Stimulated activated CD4-positive, alpha-beta T cell treated with anti-CD3 and anti-CD28 coated beads, Interleukin-1b, Interleukin-23, amount 100 ng/mL, for 1 hour (primary cell): Measurements from ENCODE around the gene ARL15.

Experiments used
- DNase-seq, 2 donors: peaks; one replicate each; pipeline ENCODE4 v3.0.0-alpha.2; 2020; ENCODE audit warnings: low read depth in 2 of 2

The ARL15 gene

GRCh38 chr5:54159153-54159892 is 151.1 kb downstream of the ARL15 start:
- DNase-seq = no peak

GRCh38 chr5:54156577-54156976 is 153.8 kb downstream of the ARL15 start:
- no peak for DNase-seq

DNA sequence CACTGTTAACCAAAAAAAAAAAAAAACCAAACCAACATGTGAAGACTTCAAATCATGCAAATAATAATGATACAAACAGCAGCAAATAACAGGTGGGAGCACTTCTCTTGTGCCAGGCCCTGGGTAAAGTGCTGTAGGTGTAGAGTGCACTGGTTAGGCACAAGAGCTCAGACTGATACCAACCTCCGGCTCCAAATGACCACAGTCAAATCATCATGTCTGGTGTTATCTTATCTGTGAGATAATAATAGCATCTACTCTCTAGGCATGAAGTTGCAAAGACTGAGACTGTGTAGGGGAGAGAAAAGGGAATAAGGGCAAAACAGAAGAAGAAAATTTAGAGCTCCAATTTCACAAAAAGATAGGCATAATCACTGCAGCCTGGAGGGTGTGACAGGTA is 159.5 kb downstream of the ARL15 start:
- DNase-seq = no peak

- DNase-seq = no peak
These were observed 161.5 kb downstream of the ARL15 start for GRCh38 chr5:54148858-54149257.

DNA sequence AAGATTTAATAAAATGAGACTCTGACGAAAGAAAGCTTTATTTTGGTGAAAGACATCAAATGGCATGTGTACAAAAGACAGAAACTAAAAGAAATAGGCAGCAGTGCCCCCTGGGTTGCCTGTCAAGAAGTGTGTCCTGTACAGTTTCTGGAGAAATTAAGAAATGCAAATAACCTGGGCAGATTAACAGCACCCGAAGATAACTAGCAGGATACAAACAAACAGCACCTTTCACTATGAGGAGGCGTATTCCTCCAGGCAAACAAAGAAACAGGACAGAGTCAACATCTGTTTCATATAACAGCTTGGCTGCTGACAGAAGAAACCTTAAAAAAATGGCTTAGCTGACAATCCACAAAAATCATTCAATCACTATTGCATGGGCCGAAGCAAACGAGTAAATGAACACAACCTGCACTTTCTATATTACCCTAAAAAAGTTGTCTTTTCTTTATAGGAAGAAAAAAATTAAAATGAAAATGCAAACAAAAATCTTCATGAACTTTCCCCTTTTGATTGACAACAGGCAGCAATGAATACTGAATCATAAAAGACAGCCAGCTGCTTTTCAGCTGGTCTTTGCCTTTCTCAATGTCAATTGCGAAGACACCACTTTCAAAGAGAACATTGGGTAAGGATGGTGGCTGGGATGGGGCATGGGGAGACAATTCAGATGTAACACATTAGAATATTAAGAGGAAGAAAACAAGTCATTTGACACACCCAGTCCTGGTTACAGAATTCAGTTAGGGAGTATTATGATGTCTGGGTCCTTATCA is 162.1 kb downstream of the ARL15 start:
- no peak for DNase-seq

GRCh38 chr5:54146916-54147315 is 163.5 kb downstream of the ARL15 start:
- DNase-seq = no peak

- no peak for DNase-seq
These were observed 164.0 kb downstream of the ARL15 start for GRCh38 chr5:54146390-54146789.

DNA sequence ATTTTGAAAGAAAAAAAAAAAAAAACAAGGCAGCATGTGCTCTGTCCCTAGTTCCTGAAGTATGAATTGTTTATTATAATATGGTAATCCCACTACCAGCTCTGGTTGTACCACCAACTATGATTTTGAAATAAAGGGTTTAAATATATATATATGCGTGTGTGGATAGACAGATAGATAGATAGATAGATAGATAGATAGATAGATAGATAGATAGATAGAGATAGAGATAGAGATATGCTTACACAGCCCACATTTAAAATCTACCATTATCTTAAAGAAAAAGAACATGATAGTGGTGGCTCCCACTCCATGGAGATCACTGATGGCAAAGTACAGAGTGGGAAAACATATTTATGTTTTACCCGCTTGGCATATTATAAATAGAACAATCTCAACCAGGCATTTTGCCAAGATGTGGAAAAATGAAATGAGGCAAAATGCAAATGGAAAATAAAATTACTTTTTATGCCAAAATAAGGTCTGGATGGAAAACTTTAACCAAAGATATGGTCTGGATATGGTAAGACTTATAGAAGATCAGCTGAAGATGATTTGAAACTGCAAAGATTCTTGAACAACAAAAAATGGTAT is 170.0 kb downstream of the ARL15 start:
- DNase-seq = no peak

GRCh38 chr5:54136516-54137440 is 173.6 kb downstream of the ARL15 start:
- no peak for DNase-seq

DNA sequence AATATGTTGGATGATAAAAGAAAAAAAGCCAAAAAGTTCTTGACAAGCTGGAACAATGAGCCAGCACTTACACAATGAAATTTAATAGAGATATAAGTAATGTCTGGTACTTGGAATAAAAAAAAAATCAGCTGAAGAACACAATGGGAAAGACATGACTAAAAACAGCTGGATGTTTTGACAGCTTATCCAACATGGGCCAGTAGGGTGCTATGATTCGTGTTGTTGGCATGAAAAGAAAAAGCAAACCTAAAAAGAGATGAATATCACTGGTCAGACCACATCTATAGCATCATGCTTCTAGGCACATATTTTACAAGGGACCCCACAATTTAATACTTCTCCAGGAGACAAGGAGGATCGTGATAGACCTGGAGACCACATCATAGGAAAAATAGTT is 175.3 kb downstream of the ARL15 start:
- DNase-seq = no peak

DNA sequence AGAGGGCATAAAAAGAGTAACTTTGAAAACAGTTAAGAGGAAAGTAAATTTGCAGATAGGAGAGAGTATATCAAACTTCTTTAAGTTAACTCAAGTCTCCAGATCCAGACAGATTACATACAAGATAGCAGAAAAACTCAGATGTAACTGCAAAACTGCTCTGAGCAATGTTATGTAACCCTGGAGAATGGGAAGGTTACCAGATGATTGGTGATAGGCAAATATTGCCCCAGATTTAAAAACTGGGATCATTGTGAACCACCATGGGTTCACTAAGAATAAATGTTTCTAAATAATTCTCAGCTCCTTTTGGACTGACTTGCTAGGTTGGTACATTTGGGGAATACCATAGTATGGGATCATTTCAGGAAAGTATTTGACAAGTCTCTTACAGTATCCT is 176.5 kb downstream of the ARL15 start:
- DNase-seq = no peak

DNA sequence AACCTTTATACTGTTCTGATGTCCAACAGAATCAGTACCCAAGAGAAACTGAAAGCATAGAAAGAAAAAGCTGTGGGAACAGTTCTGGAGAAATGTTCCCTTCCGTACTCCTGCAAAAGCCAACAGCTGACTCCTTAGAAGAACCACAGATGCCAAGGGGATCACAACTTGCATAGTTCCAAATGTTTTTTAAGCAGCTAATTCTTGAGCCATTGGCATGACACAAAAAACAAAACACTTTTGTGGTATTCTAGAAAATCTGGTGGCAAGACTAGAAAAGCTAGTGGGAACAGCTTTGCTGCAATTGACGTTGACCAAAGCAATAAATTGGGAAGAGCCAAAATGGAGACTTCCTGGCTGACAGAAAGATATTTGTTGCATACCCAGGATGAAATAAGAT is 189.9 kb downstream of the ARL15 start:
- no peak for DNase-seq

- DNase-seq = no peak
These were observed 192.4 kb downstream of the ARL15 start for GRCh38 chr5:54117957-54118356.

DNA sequence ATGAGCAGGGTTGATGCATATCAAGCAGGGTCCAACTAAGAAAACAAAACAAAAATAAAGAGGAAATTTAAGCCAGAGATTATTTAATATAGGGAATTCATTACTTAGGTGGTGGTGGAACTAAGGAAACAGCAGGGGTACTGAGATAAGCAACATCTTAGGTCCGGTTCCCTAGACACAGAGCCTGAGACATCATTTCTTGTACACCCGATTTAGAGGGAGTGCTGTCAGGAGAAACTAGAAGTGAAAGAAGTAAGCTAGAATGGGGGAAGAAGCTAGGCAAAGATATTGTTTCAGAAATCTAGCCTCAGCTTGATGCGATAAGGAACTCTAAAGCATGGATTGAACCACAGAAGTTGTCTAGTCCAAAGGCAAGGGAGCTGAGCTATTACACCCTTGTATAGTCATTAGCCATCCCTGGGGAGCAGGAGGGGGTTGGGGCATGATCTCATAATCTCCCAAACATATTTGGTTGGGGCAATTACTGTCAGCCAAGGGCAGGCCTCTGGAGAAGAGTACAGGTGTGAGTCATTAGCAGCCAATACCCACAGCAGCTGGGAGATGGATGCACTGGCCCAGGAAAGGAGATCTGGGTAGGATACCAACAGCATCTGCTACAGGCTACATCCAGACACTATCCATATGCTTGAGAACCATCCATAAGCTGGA is 194.5 kb downstream of the ARL15 start:
- no peak for DNase-seq

- no peak for DNase-seq
These were observed 197.3 kb downstream of the ARL15 start for GRCh38 chr5:54113060-54113459.

- DNase-seq = no peak
These were observed 200.6 kb downstream of the ARL15 start for GRCh38 chr5:54109626-54110330.

DNA sequence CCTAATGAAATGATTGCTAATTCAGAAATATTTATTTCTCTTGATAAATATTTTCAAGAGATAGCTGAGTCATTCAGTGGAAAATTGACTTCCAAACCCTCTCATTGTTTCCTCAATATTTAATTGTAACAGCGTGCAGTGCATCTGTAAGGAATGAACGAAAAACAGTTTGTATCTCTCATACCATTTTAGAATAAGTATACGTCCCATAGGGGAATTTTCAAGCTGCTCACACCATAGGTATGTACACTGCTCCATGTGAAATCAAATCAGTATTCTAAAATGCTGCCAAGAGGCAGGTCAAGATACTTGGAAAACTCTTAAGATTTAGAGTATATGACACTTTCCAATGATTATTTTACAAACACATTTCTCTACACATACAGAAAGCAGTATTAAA is 202.2 kb downstream of the ARL15 start:
- DNase-seq = no peak

GRCh38 chr5:54103871-54104270 is 206.5 kb downstream of the ARL15 start:
- no peak for DNase-seq

DNA sequence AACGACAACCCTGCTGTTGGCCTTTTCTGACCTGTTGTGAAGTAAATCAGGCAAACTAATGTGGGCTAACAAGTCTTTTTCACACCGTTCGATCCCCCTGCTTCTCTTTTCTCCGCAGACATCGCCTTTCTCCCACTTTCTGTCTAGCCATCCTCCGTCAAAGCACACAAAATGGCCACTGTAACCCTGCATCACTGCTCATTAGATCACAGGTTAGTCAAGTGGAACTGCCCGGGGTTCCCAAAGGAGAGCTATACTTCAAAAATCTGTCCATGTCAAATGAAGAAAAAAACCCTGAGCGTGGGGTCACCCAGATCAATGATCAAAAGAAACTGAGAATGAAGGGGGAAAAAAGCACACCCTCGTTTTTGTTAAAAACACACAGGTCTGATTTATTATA is 212.1 kb downstream of the ARL15 start:
- DNase-seq = no peak

DNA sequence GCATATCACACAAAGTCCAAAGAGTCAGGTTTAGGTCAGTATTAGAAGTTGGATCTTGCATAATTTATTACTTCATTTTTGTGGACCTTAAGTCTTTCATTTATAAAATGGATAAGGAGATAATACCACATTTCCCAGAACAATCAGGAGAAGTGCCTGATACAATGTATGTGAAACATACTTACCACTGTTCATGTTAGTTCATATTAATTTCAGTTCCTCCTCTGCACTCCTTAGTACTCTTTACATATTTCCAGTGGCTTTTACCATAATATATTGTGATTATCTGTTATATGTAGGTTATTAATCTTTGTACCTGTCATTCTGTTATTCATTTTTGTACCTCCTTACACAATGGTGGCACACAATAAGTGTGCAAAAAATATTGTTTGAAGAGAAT is 214.4 kb downstream of the ARL15 start:
- no peak for DNase-seq

DNA sequence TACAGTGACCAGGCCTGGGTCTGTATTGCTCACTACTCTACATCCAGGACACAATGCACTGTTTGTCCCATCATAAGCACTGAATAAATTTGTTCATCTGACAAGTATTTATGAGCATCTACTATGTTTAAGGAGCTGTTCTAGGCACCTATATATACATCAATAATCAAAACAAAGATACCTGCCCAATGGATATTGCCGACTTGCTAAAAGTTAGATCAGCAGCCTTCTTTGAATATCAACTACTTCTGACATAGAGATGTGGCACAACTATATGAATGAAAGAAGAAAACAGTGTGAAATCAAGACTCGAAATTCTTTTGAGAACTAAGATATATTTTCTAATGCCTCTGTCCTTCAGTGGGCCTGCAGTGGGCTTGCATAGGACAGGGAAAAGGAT is 215.7 kb downstream of the ARL15 start:
- DNase-seq = no peak
